Adipose tissue (tissue), 3 donors: ENCODE data around the gene TMEM134. TPM values are rescaled to one million over a fixed set of nuclear protein-coding genes. Genes with fewer than 3 reads are reported as not detected.
"Not testable (repeated sequence)": the region's sequence is repeated elsewhere in the genome, so short reads cannot be mapped to it uniquely, and the experiment has no call there.

ENCODE experiments used
- H3K27ac ChIP-seq: one replicate; pipeline ENCODE4 v1.5.1; 2013; ENCODE audit warnings: low read depth, low read length
- WGBS, 3 donors: extraction: QIAGEN DNeasy Blood & Tissue Kit; methylation state at CpG; one replicate each; pipeline ENCODE4 v1.1.7; 2013; 5-methylcytosine and 5-hydroxymethylcytosine counted together
- polyA plus RNA-seq, 3 donors: library from polyadenylated mRNA; stranded (reverse); fragments of 200-250 nt; gene quantifications; one replicate each; pipeline ENCODE4 v1.2.3, GENCODE V29; 2013
- donor health status: healthy with polysubstance abuse.
- donor health status: Bipolar disorder and iron deficiency.
- donor health status: healthy.

TMEM134 gene
- polyA plus RNA-seq, 3 donors, result 42.6 to 117 (median 104) TPM

- no peak overlapping the region for H3K27ac ChIP-seq
Observed at GRCh38 chr11:67489885-67490726, 21.1 kb upstream of the TMEM134 start.

GRCh38 chr11:67489203-67489884 is 20.3 kb upstream of the TMEM134 start:
- WGBS, 3 donors, result 86 to 90% (median 87%) methylated on average over 20 to 25 of the region's 25 CpGs
- H3K27ac ChIP-seq, result no peak overlapping the region

More at GRCh38 chr11:67489885-67490726, 21.1 kb upstream of the TMEM134 start:
- 88 to 89% (median 89%) methylated on average over 23 of the region's 23 CpGs for WGBS, 3 donors

- H3K27ac ChIP-seq, result no peak overlapping the region
- 83 to 89% (median 85%) methylated on average over 20 of the region's 20 CpGs for WGBS, 3 donors
Observed at GRCh38 chr11:67486481-67487195, 17.6 kb upstream of the TMEM134 start.

GRCh38 chr11:67485873-67486361 is 16.9 kb upstream of the TMEM134 start:
- WGBS, 3 donors, result 72 to 80% (median 77%) methylated on average over 7 of the region's 7 CpGs
- not testable (repeated sequence) for H3K27ac ChIP-seq

GRCh38 chr11:67484847-67485311 is 15.8 kb upstream of the TMEM134 start:
- WGBS, 3 donors, result 49 to 84% (median 61%) methylated on average over 11 of the region's 11 CpGs
- H3K27ac ChIP-seq, result no peak overlapping the region

GRCh38 chr11:67483831-67484665 is 15.0 kb upstream of the TMEM134 start:
- no peak overlapping the region for H3K27ac ChIP-seq
- WGBS, 3 donors, result 83 to 84% (median 84%) methylated on average over 16 of the region's 16 CpGs

GRCh38 chr11:67482827-67483798 is 14.1 kb upstream of the TMEM134 start, which contains the start of gene AIP:
Gene AIP, plus strand, starts transcription at chr11:67483026. Its CDS starts 133 bp downstream, at chr11:67483159.
- WGBS, 3 donors, result 10 to 11% (median 10%) methylated on average over 60 of the region's 60 CpGs
- no peak within 1 kb of the TSS for H3K27ac ChIP-seq

- no peak overlapping the region for H3K27ac ChIP-seq
- WGBS, 3 donors, result 38 to 43% (median 38%) methylated on average over 19 of the region's 19 CpGs
Observed at GRCh38 chr11:67482275-67482826, 13.3 kb upstream of the TMEM134 start.

- WGBS, 3 donors, result 81 to 84% (median 82%) methylated on average over 12 of the region's 16 CpGs
- not testable (repeated sequence) for H3K27ac ChIP-seq
Observed at GRCh38 chr11:67477344-67478050, 8.4 kb upstream of the TMEM134 start.

- WGBS, 3 donors, result 69 to 87% (median 85%) methylated on average over 10 of the region's 10 CpGs
- not testable (repeated sequence) for H3K27ac ChIP-seq
Observed at GRCh38 chr11:67476692-67477091, 7.6 kb upstream of the TMEM134 start.

- no peak overlapping the region for H3K27ac ChIP-seq
- 80 to 83% (median 82%) methylated on average over 7 of the region's 7 CpGs for WGBS, 3 donors
Observed at GRCh38 chr11:67472882-67473281, 3.8 kb upstream of the TMEM134 start.

- WGBS, 3 donors, result 83 to 87% (median 85%) methylated on average over 8 of the region's 8 CpGs
- H3K27ac ChIP-seq, result no peak overlapping the region
Observed at GRCh38 chr11:67470337-67471002, 1.4 kb upstream of the TMEM134 start.

GRCh38 chr11:67469508-67469811 is 409 bp upstream of the TMEM134 start:
- peak overlapping the region; percentile 60 for H3K27ac ChIP-seq
- 9 to 12% (median 10%) methylated on average over 9 of the region's 9 CpGs for WGBS, 3 donors

- H3K27ac ChIP-seq, result no peak overlapping the region
- WGBS, 3 donors, result 0 to 4% (median 2%) methylated on average over 4 to 6 of the region's 6 CpGs
Observed at GRCh38 chr11:67468456-67468758, 644 bp downstream of the TMEM134 start.

- H3K27ac ChIP-seq, result no peak overlapping the region
Observed at GRCh38 chr11:67468056-67468455, 995 bp downstream of the TMEM134 start.

More at GRCh38 chr11:67468056-67468455, 995 bp downstream of the TMEM134 start:
- WGBS, 3 donors, result 14 to 34% (median 31%) methylated on average over 5 of the region's 5 CpGs
